H1 (cell line): Measurements from ENCODE around the gene RIPOR2. TPM values are rescaled to one million over a fixed set of nuclear protein-coding genes. Genes with fewer than 3 reads are reported as not detected.

Experiments
- ASH2L ChIP-seq: fragments of 200-600, 300-600 bp; sonication (generic); IDR thresholded peaks from one replicate; pipeline ENCODE4 v1.7.1; 2017; ENCODE audit warnings: low read length
- CBX5 ChIP-seq: fragments of 300-800, 300-1000 bp; sonication (generic); IDR thresholded peaks from 2 replicates; pipeline ENCODE4 v1.7.1; 2016; ENCODE audit warnings: antibody characterized with exemption, low read length, low read depth
- CHD7 ChIP-seq: fragments of 300-600 bp; sonication (generic); IDR thresholded peaks from 2 replicates; pipeline ENCODE4 v1.7.1; 2012; ENCODE audit warnings: low read length, moderate library complexity, mild to moderate bottlenecking, inconsistent platforms; ENCODE audit not compliant: insufficient replicate concordance
- CTBP2 ChIP-seq: IDR thresholded peaks from 2 replicates; pipeline ENCODE4 v1.7.0; 2011; ENCODE audit warnings: borderline replicate concordance, mild to moderate bottlenecking, moderate library complexity, mixed read lengths, low read length; ENCODE audit not compliant: insufficient read depth, insufficient read length
- CTCF ChIP-seq, 3 experiments: IDR thresholded peaks; 1 replicate in 2 of 3; 2 replicates in 1 of 3; pipeline versions ENCODE4 v1.5.1 to v1.6.1; 2011; ENCODE audit warnings: low read length in 3 of 3, mild to moderate bottlenecking in 3 of 3, inconsistent platforms in 2 of 3, low read depth in 1 of 3, moderate library complexity in 1 of 3; ENCODE audit not compliant: insufficient read depth in 1 of 3; ENCODE audit errors: control extremely low read depth in 1 of 3
- KDM5A ChIP-seq: fragments of 200-600 bp; IDR thresholded peaks from 2 replicates; pipeline ENCODE4 v1.7.1; 2012; ENCODE audit warnings: mild to moderate bottlenecking, low read length, inconsistent platforms, mixed read lengths
- POLR2AphosphoS5 ChIP-seq: IDR thresholded peaks from 2 replicates; pipeline ENCODE4 v1.6.1; 2011; ENCODE audit warnings: low read depth, low read length
- RBBP5 ChIP-seq: IDR thresholded peaks from 2 replicates; pipeline ENCODE4 v1.7.1; 2012; ENCODE audit warnings: low read depth, mild to moderate bottlenecking, inconsistent platforms, low read length, moderate library complexity, borderline replicate concordance
- SP2 ChIP-seq: IDR thresholded peaks from 2 replicates; pipeline ENCODE4 v1.6.1; 2012; ENCODE audit warnings: mild to moderate bottlenecking, low read length, inconsistent platforms
- polyA plus RNA-seq, 7 experiments: library from polyadenylated mRNA; depleted of rRNA in 3 of 7; stranded (reverse) in 5 of 7; unstranded in 2 of 7; fragments of >200 nt in 5 of 7; fragments of 200-250 nt in 2 of 7; gene quantifications; 1 replicate in 5 of 7; 2 replicates in 1 of 7; 4 replicates in 1 of 7; pipeline versions ENCODE4 v1.2.1 to v1.2.3, GENCODE V29; 2011 to 2013; ENCODE audit warnings: missing spikeins in 2 of 7, mixed read lengths in 2 of 7
- total RNA-seq: library from RNA; stranded (reverse); fragmentation: NEBNext Ultra II Directional; extraction: Animal tissue kit (Norgen Biotek cat#: 25700); gene quantifications from 2 replicates; pipeline ENCODE4 v1.2.1, GENCODE V29; 2021

Gene RIPOR2
- total and polyA plus RNA-seq, 2 of the 8 experiments (the other 6 are each of a cell fraction or from before 2014, with no cell fraction given): 16.7 to 45.6 TPM

GRCh38 chr6:24893342-24893850 lies 42.4 kb downstream of the RIPOR2 start (continued):
- TF ChIP-seq CHD7: no peak
- TF ChIP-seq CTCF (IDR thresholded peaks at IDR 0.05; ENCODE audit: control extremely low read depth in 1 of 3, insufficient read depth in 1 of 3, low read depth in 1 of 3, low read length in 3 of 3): no peak
- TF ChIP-seq CBX5: no peak
- TF ChIP-seq SP2: no peak
- TF ChIP-seq RBBP5: no peak
- no peak for TF ChIP-seq ASH2L
- no peak for TF ChIP-seq KDM5A
- no peak for TF ChIP-seq CTBP2
- no peak for TF ChIP-seq POLR2AphosphoS5
